Sigmoid colon (tissue), 4 donors: ENCODE measurements around the gene SLC25A17.
"Not testable (repeated sequence)": the region's sequence is repeated elsewhere in the genome, so short reads cannot be mapped to it uniquely, and the experiment has no call there.

Source experiments
- EP300 ChIP-seq, 4 donors: sonication (generic); formaldehyde crosslinking; IDR thresholded peaks; one replicate each; pipeline ENCODE4 v1.6.1; 2017; ENCODE audit warnings: antibody characterized with exemption in 4 of 4
- POLR2A ChIP-seq, 2 donors: fragments of 450-650 bp; IDR thresholded peaks; one replicate each; pipeline ENCODE4 v1.6.1; 2016; ENCODE audit warnings: antibody characterized with exemption in 2 of 2, mild to moderate bottlenecking in 2 of 2, moderate library complexity in 2 of 2
- POLR2AphosphoS5 ChIP-seq, 4 donors: sonication (generic); formaldehyde crosslinking; IDR thresholded peaks; one replicate each; pipeline ENCODE4 v1.6.1; 2017; ENCODE audit warnings: antibody characterized with exemption in 4 of 4
- TF ChIP-seq, protein P1 (sequence below), 4 experiments: fragments of 450-650 bp in 3 of 4; fragments of 200-600 bp in 1 of 4; IDR thresholded peaks; one replicate each; pipeline ENCODE4 v1.5.1; 2016 to 2019; ENCODE audit warnings: antibody characterized with exemption in 4 of 4, mild to moderate bottlenecking in 3 of 4, moderate library complexity in 2 of 4

DNA sequence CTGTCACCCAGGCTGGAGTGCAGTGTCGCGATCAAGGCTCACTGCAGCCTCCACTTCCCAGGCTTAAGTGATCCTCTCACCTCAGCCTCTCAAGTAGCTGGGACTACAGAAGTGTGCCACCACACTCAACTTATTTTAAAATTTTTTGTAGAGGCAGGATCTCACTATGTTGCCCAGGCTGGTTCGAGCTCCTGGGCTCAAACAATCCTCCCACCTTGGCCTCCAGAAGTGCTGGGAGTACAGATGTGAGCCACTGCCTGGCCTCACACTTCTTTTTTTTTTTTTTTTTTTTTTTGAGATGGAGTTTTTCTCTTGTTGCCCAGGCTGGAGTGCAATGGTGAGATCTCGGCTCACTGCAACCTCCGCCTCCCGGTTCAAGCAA lies 99.0 kb downstream of the SLC25A17 start:
- TF ChIP-seq, protein P1, sequence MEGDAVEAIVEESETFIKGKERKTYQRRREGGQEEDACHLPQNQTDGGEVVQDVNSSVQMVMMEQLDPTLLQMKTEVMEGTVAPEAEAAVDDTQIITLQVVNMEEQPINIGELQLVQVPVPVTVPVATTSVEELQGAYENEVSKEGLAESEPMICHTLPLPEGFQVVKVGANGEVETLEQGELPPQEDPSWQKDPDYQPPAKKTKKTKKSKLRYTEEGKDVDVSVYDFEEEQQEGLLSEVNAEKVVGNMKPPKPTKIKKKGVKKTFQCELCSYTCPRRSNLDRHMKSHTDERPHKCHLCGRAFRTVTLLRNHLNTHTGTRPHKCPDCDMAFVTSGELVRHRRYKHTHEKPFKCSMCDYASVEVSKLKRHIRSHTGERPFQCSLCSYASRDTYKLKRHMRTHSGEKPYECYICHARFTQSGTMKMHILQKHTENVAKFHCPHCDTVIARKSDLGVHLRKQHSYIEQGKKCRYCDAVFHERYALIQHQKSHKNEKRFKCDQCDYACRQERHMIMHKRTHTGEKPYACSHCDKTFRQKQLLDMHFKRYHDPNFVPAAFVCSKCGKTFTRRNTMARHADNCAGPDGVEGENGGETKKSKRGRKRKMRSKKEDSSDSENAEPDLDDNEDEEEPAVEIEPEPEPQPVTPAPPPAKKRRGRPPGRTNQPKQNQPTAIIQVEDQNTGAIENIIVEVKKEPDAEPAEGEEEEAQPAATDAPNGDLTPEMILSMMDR (IDR thresholded peaks at IDR 0.05): not testable (repeated sequence)
- TF ChIP-seq POLR2A, POLR2AphosphoS5, EP300 (IDR thresholded peaks at IDR 0.05): not testable (repeated sequence)
